Germinal center (tissue), 1 donor: Measurements from ENCODE around the gene HRCT1.

Experiments
- DNase-seq: peaks from one replicate; pipeline ENCODE4 v3.0.0; 2012; ENCODE audit warnings: mixed read lengths, low spot score

Gene HRCT1

GRCh38 chr9:35942286-35942685, 36.3 kb downstream of the HRCT1 start:
- no peak for DNase-seq

- no peak for DNase-seq
Measured at GRCh38 chr9:35944173-35944572, 38.2 kb downstream of the HRCT1 start.

- DNase-seq = no peak
Measured at GRCh38 chr9:35944841-35945240, 38.8 kb downstream of the HRCT1 start.

GRCh38 chr9:35945341-35946018, 39.5 kb downstream of the HRCT1 start:
- DNase-seq = peak; percentile 63

- no peak for DNase-seq
Measured at GRCh38 chr9:35948451-35948850, 42.4 kb downstream of the HRCT1 start.

GRCh38 chr9:35948901-35949318, 42.9 kb downstream of the HRCT1 start:
- no peak for DNase-seq

GRCh38 chr9:35951736-35952135, 45.7 kb downstream of the HRCT1 start:
- no peak for DNase-seq

- DNase-seq = no peak
Measured at GRCh38 chr9:35952526-35953191, 46.7 kb downstream of the HRCT1 start.

- DNase-seq = peak; percentile 58
Measured at GRCh38 chr9:35954942-35955546, 49.0 kb downstream of the HRCT1 start.

GRCh38 chr9:35956651-35957050, 50.6 kb downstream of the HRCT1 start:
- DNase-seq = no peak
